ES-I3 (cell line): ENCODE measurements around the gene PPP6C.
"Not testable (repeated sequence)": the region's sequence is repeated elsewhere in the genome, so short reads cannot be mapped to it uniquely, and the experiment has no call there.

ENCODE experiments used
- H3K36me3 ChIP-seq: 2 replicates; pipeline ENCODE4 v1.6.1; 2013; ENCODE audit warnings: mild to moderate bottlenecking, low read length, control low read depth, moderate library complexity; ENCODE audit not compliant: insufficient read depth
- H3K4me1 ChIP-seq: 2 replicates; pipeline ENCODE4 v1.6.1; 2013; ENCODE audit warnings: mild to moderate bottlenecking, control low read depth, low read length; ENCODE audit not compliant: insufficient read depth
- H3K9ac ChIP-seq: 2 replicates; pipeline ENCODE4 v1.6.1; 2013; ENCODE audit warnings: low read depth, mild to moderate bottlenecking, low read length, moderate library complexity
- H3K9me3 ChIP-seq: 2 replicates; pipeline ENCODE4 v1.6.1; 2013; ENCODE audit warnings: mild to moderate bottlenecking, low read length, moderate library complexity; ENCODE audit not compliant: control insufficient read depth, insufficient read depth

Gene PPP6C

DNA sequence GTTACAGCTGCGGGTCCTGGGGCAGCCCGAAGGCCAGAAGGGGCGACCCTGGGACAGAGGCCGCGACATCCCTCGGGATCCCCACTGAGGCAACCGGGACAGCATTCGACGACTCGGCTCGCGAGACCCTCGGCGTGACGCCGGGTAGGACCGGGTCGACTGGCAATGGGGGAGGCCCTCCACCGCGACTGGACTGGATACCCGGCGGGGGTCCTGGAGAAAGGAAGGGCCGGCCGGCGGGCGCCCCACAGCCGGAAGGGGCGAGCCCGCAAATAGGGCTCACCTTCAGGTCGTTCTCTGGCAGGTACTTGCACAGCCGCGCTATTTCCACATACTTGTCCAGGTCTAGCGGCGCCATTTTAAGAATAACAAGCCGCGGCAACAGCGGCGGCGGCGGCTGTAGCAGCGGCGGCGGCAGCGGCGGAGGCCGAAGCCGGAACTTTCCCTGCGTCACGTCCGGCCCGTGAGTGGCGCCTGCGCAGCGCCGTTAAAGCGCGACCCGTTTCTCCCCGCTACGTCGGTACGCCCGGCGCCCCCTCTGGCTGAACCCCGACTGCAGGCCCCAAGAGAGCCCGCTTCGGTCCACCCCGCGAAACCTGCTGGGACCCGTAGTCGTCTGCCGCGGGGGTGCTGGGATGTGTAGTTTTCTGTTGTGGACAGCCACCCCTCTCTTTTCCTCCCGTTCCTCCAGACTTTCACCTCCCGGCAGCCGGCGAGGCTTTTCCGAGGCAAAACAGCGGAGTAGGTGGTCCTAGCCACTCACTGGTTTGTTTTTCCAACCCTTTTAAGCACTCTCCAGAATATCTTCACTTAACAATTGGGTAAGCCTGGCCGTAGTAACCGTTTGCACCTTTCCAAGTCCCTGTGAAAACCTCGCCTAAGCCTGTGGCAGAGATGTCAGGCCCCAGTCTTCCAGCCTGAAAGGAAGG, at the start of gene PPP6C:
PPP6C (minus strand) TSS at position 443 of the 929 bp plus-strand sequence; CDS start at position 358, 85 bp downstream.
- no peaks in the 10 kb centered on the region for H3K36me3 ChIP-seq
- peak within 1 kb of the TSS; percentile 87 for H3K9ac ChIP-seq
- no peaks in the 10 kb centered on the region for H3K4me1 ChIP-seq
- no peaks in the 10 kb centered on the region for H3K9me3 ChIP-seq

GRCh38 chr9:125238915-125239446, 49.4 kb upstream of the PPP6C start:
- Histone ChIP-seq H3K9me3 (no peaks in the 10 kb centered on the region), H3K9ac (peak overlapping the region; percentile 78; the same call in 1 of the 2 replicates), H3K36me3 (peaks cover 40% of the 10 kb centered on the region), H3K4me1 (peaks cover 13% of the 10 kb centered on the region)

GRCh38 chr9:125238127-125238914, 48.7 kb upstream of the PPP6C start:
- peaks cover 8% of the 10 kb centered on the region for H3K4me1 ChIP-seq
- H3K36me3 ChIP-seq, result peaks cover 40% of the 10 kb centered on the region
- peak overlapping the region; percentile 5; the same call in 1 of the 2 replicates for H3K9ac ChIP-seq

GRCh38 chr9:125236520-125237159, 47.0 kb upstream of the PPP6C start:
- not testable (repeated sequence) for H3K4me1 ChIP-seq, H3K9ac ChIP-seq, H3K9me3 ChIP-seq
- peaks cover 40% of the 10 kb centered on the region for H3K36me3 ChIP-seq

More at GRCh38 chr9:125238127-125238914, 48.7 kb upstream of the PPP6C start:
- no peaks in the 10 kb centered on the region for H3K9me3 ChIP-seq

- Histone ChIP-seq H3K4me1 (peaks cover 4% of the 10 kb centered on the region; the same call in 1 of the 2 replicates), H3K9ac (no peak overlapping the region), H3K9me3 (no peaks in the 10 kb centered on the region), H3K36me3 (peaks cover 40% of the 10 kb centered on the region)
These were observed 46.4 kb upstream of the PPP6C start for GRCh38 chr9:125235804-125236519.

- not testable (repeated sequence) for H3K9ac ChIP-seq, H3K9me3 ChIP-seq, H3K4me1 ChIP-seq
- H3K36me3 ChIP-seq, result peaks cover 27% of the 10 kb centered on the region
These were observed 44.5 kb upstream of the PPP6C start for GRCh38 chr9:125234099-125234498.

DNA sequence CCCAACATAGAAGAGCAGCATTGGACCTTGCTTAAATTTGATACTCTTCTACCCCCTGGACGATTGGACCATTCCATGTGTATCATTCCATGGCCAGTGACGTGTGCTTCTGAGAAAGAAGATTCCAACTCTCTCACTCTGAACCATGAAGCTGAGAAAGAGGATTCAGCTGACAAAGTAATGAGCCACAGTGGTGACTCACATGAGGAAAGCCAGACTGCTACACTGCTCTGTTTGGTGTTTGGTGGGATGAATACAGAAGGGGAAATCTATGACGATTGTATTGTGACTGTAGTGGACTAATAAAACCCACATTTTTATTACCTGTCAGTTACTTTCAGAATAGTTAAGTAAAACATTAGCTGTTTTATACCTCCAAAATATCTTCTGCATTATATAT, 44.1 kb upstream of the PPP6C start:
- H3K36me3 ChIP-seq, result peaks cover 25% of the 10 kb centered on the region
- no peak overlapping the region for H3K9ac ChIP-seq
- no peaks in the 10 kb centered on the region for H3K9me3 ChIP-seq
- H3K4me1 ChIP-seq, result no peaks in the 10 kb centered on the region; the same call in 1 of the 2 replicates

DNA sequence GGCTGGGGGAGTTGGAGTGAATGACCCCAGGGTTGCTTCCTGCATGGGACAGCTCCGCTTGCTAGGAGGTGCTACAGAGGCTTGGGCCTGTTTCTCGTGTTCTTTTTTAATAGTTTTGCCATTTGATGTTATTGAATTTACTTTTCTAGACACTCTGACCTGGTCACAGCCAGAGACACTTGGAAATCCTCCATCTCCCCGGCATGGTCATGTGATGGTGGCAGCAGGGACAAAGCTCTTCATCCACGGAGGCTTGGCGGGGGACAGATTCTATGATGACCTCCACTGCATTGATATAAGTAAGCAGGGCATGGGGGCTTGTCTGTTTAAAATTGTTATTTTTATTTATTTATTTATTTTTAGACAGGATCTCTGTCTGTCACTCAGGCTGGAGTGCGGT, 38.2 kb upstream of the PPP6C start:
- H3K9ac ChIP-seq, result no peak overlapping the region
- no peaks in the 10 kb centered on the region; the same call in 1 of the 2 replicates for H3K36me3 ChIP-seq
- H3K9me3 ChIP-seq, result no peaks in the 10 kb centered on the region
- H3K4me1 ChIP-seq, result no peaks in the 10 kb centered on the region

DNA sequence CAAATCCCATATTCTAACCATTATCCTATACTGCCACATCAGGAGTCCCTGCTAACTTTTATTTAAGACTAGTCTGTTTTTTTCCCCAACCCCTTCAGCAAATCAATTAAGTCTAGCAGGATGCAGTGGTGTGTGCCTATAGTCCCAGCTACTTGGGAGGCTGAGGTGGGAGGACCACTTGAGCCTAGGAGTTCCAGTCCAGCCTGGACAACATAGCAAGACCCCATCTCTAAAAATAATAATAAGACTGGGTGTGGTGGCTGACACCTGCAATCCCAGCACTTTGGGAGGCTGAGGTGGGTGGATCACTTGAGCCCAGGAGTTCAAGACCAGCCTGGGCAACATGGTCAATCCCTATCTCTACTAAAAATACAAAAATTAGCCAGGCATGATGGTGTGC, 35.3 kb upstream of the PPP6C start:
- not testable (repeated sequence) for H3K9ac ChIP-seq, H3K4me1 ChIP-seq, H3K36me3 ChIP-seq, H3K9me3 ChIP-seq

DNA sequence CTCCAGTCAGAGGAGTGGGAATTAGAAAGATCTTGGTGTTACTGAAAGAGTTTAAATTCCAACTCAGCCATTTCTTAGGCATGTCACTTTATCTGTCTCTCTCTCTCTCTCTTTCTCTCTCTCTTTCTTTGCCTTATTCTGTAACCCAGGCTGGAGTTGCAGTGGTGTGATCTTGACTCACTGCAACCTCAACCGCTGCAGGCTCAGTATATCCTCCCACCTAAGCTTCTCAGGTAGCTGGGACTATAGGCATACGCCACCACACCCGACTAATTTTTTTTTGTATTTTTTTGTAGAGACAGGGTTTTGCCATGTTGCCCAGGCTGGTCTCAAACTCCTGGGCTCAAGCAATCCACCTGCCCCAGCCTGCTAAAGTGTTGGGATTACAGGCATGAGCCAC, 29.0 kb upstream of the PPP6C start:
- Histone ChIP-seq H3K9me3 (no peaks in the 10 kb centered on the region), H3K4me1 (no peaks in the 10 kb centered on the region), H3K9ac (no peak overlapping the region), H3K36me3 (no peaks in the 10 kb centered on the region)

GRCh38 chr9:125214186-125214585, 24.6 kb upstream of the PPP6C start:
- H3K9me3 ChIP-seq, result no peaks in the 10 kb centered on the region
- H3K4me1 ChIP-seq, result no peaks in the 10 kb centered on the region
- no peak overlapping the region for H3K9ac ChIP-seq
- H3K36me3 ChIP-seq, result peaks cover 8% of the 10 kb centered on the region; the same call in 1 of the 2 replicates

GRCh38 chr9:125204477-125204876, 14.9 kb upstream of the PPP6C start:
- no peaks in the 10 kb centered on the region for H3K9me3 ChIP-seq
- H3K9ac ChIP-seq, result no peak overlapping the region
- peaks cover under 1% of the 10 kb centered on the region for H3K36me3 ChIP-seq
- H3K4me1 ChIP-seq, result no peaks in the 10 kb centered on the region

DNA sequence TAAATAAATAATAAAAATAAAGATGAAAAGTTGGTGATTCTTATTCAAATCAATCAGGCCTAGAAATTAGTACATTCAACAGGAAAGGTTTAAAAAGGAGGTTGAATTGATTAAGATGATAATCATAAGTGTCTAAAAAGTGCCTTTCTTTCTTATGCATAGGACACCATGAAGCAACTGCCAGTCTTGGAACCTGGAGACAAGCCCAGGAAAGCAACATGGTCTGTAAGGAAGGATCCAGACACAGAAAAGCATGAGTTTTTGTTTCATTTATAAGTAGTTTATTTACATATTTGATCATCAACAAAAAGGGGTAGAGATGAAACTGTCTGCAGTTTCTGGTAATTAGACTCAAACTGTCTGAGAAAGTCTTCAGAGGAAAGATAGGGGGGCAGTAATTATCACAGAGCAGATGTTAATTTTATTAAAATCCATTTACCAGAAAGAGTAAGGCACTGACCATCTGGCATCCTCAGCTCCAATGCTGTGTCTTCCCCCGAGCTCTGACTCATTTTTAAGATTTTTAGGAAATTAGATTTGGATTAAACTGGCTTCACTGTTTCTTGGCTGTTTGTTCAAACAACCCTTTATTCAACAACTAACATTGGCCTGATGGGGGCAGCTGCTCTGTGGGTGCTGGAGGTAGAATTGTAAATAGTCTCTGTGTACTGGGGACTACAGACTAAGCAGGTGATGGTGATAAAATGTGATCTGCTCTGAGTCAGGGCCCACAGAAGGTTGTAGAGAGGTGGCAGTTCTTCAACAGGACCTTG, 13.4 kb upstream of the PPP6C start:
- no peaks in the 10 kb centered on the region; the same call in 1 of the 2 replicates for H3K36me3 ChIP-seq
- H3K9ac ChIP-seq, result no peak overlapping the region
- H3K9me3 ChIP-seq, result no peaks in the 10 kb centered on the region
- no peaks in the 10 kb centered on the region for H3K4me1 ChIP-seq
